Right kidney (tissue), 1 donor: ENCODE data around the gene AP1G1.
"Not testable (repeated sequence)": the region's sequence is repeated elsewhere in the genome, so short reads cannot be mapped to it uniquely, and the experiment has no call there.

Source experiments
- DNase-seq: peaks from one replicate; pipeline ENCODE4 v3.0.0-alpha.2; 2016

Gene AP1G1

DNA sequence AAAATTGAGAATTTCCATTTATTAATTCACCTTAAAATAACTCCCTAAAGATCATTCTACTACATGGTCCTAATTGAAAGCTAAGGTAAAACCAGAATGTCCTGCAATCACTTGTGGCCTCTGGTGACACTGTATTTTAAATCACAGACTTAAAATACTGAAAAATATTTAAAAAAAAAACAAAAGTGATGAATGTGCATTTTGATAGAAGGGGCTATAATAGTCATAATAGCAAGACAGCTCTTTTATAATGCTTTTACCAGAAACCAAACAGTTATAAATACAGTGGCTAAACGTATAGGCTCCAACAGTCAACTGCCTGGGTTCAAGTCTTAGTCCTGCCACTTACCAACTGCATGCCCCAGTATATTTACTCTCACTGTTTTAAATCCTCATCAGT lies 105.3 kb downstream of the AP1G1 start:
- no peak for DNase-seq

DNA sequence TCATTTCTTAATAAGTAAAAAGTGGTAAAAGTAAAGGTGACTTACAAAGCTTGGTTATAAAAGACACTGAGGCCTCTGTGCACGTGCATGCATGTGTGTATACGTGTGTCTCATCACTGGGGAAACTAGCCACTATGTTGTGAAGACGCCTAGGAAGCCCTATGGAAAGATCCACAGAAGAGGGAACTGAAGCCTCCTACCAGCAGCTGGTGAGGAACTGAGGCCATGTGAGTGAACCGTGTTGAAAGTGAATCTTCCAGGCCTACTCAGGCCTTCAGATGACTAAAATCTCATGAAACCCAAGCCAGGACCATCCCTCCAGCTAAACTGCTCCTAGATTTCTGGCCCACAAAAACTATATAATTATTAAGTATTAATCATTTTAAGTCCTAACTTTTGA lies 107.8 kb downstream of the AP1G1 start:
- DNase-seq: no peak

DNA sequence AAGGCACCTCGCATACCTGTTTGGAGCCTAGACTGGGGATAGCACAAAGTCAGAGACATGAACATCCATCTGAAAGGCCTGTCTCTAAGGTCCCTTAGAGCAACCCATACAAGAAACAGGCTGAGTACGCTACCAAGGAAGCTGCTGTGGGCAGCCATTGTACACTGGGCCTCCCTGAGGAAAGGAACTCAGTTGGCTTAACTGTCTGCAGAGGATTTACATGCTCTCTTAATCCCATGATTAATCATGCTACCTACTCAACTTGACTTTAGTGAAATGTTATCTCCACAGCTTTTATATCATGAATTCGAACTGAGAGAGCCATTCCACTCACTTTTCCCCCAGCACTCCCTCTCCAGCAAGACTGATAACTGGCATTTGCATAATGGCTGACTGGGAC lies 110.1 kb downstream of the AP1G1 start:
- no peak for DNase-seq

DNA sequence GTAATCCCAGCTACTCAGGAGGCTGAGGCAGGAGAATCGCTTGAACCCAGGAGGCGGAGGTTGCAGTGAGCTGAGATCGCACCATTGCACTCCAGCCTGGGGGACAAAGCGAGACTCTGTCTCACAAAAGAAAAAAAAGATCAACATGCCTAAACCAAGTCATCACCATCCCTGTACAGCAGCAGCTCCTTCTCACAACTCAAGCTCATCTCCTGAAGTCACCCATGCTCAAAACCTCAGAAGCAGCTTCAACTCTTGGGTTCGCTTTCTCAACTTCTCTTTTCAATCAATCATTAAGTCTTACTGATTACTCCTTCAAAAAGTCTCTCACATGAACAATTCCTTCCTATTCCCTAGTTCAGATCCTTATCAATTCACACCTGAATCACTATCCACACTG lies 115.5 kb downstream of the AP1G1 start:
- DNase-seq: no peak

DNA sequence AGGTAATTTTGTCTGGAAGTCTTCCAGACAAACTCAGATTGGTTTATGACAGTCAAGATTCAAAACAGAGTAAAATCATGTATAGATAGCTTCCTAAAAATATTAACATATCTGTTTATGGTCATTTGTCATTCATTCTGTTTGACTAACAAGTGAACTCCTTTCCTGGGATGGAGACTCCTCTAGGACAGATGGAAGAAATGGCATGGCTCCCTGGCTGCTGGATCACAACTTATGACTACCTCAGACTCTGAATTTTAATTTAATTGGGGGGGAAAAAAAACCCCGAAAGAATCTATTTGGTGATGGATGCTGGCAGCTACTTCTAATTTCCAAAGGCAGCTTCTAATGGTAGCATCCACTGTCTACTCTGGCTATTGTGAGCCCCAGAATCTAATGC lies 118.7 kb downstream of the AP1G1 start:
- no peak for DNase-seq

DNA sequence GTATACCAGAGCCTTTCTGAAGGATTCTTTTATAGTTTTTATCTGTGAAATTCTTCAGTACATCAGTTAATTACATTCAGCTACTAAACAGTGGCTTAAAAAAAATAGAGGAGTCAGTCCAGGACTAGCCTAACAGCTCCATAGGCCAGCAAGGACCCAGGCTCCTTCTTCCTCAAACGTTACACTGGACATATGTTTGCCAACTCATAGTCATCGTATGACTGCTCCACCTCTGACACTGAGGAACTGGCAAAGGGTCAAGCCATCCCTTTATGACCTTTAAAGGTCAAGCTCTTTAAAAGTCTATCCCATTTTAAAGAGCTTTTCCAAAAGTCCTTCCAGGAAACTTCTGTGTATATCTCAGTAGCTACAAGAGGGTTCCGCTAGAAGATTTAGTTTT lies 120.8 kb downstream of the AP1G1 start:
- DNase-seq: no peak

DNA sequence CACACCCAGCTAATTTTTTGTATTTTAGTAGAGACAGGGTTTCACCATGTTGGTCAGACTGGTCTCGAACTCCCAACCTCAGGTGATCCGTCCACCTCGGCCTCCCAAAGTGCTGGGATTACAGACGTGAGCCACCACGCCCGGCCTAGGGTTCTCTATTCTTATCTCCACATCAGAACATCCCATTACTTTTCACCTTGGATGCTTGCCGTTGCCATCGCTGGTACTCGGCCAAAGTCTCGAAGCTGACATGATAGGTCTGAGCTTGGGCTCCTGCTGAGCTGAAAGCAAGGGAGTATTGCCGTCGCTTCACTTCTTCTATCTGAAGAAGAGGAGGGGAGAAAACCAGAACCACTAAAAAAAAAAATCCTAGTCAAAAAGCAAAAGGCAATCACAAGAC lies 124.4 kb downstream of the AP1G1 start:
- not testable (repeated sequence) for DNase-seq

DNA sequence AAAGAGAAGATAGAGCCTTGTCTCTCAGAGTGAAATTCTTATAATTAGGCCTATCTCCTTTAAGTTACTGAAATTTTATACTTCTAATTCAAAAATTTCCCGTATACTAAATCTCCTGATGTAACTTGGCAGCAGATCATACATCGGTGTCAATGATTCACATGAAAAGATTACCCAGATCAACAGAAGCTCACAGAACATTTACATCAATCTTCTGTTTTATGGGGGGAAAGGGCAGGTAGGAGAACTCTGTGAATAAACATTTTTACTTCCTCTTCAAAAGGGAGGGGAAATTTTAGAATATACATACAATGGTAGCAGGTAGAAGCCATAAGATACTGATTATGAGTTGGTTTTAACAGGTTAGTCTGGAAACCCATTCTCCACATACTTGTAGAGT lies 127.3 kb downstream of the AP1G1 start:
- DNase-seq: no peak
